GM23338 (cell line): ENCODE measurements around the gene ADGRV1. TPM values are rescaled to one million over a fixed set of nuclear protein-coding genes. Genes with fewer than 3 reads are reported as not detected.

ENCODE experiments used
- ATAC-seq: fragments of 200-7000 bp; cut with Tn5 transposase; 3 replicates; pipeline ENCODE4 v1.9.1; 2020
- DNase-seq: peaks from one replicate; pipeline ENCODE4 v3.0.0-alpha.2; 2015; ENCODE audit warnings: low spot score
- H2AFZ ChIP-seq: fragments of 200-600 bp; sonication (generic); 2 replicates; pipeline ENCODE4 v1.8.0; 2016; ENCODE audit warnings: antibody characterized with exemption, mild to moderate bottlenecking, moderate library complexity
- H3F3A ChIP-seq: fragments of 200-600 bp; sonication (generic); replicated peaks from 2 replicates; pipeline ENCODE4 v1.8.0; 2017; ENCODE audit warnings: antibody characterized with exemption, mixed run types, low read depth
- H3K27ac ChIP-seq: fragments of 200-600 bp; sonication (generic); 2 replicates; pipeline ENCODE4 v1.6.1; 2016; ENCODE audit warnings: low read depth
- H3K27me3 ChIP-seq: fragments of 200-600 bp; sonication (generic); 2 replicates; pipeline ENCODE4 v1.8.0; 2016; ENCODE audit warnings: mild to moderate bottlenecking, mixed run types, moderate library complexity; ENCODE audit not compliant: insufficient read depth
- H3K36me3 ChIP-seq: fragments of 200-600 bp; sonication (generic); 2 replicates; pipeline ENCODE4 v1.8.0; 2016; ENCODE audit warnings: mild to moderate bottlenecking; ENCODE audit not compliant: insufficient read depth
- H3K4me1 ChIP-seq: fragments of 200-600 bp; sonication (generic); 2 replicates; pipeline ENCODE4 v1.8.0; 2016; ENCODE audit warnings: mild to moderate bottlenecking, moderate library complexity; ENCODE audit not compliant: insufficient read depth
- H3K4me2 ChIP-seq: fragments of 200-600 bp; sonication (generic); 2 replicates; pipeline ENCODE4 v1.7.1; 2017; ENCODE audit warnings: mixed run types
- H3K4me3 ChIP-seq: fragments of 200-600 bp; sonication (generic); 2 replicates; pipeline ENCODE4 v1.6.1; 2016; ENCODE audit warnings: mixed run types
- H3K79me2 ChIP-seq: fragments of 200-600 bp; sonication (generic); replicated peaks from 2 replicates; pipeline ENCODE4 v1.8.0; 2017; ENCODE audit warnings: mild to moderate bottlenecking; ENCODE audit not compliant: insufficient read depth
- H3K9me2 ChIP-seq: fragments of 200-600 bp; sonication (generic); 2 replicates; pipeline ENCODE4 v1.8.0; 2017; ENCODE audit not compliant: insufficient read depth
- H4K20me1 ChIP-seq: fragments of 200-600 bp; sonication (generic); replicated peaks from 2 replicates; pipeline ENCODE4 v1.8.0; 2017; ENCODE audit warnings: mild to moderate bottlenecking; ENCODE audit not compliant: insufficient read depth
- H3K27ac Mint-ChIP-seq: 2 replicates; pipeline ENCODE4 v1.8.0; 2020; ENCODE audit warnings: inconsistent platforms, mild to moderate bottlenecking, moderate library complexity, mixed read lengths
- H3K27me3 Mint-ChIP-seq: 3 replicates; pipeline ENCODE4 v1.8.0; 2022; ENCODE audit warnings: low read depth, mild to moderate bottlenecking, moderate library complexity, mixed read lengths, inconsistent platforms; ENCODE audit not compliant: insufficient read depth, poor library complexity
- H3K36me3 Mint-ChIP-seq: 3 replicates; pipeline ENCODE4 v1.8.0; 2021; ENCODE audit warnings: low read depth, mild to moderate bottlenecking, inconsistent platforms, moderate library complexity, mixed read lengths
- H3K4me1 Mint-ChIP-seq: 3 replicates; pipeline ENCODE4 v1.8.0; 2020; ENCODE audit warnings: mild to moderate bottlenecking, inconsistent platforms, mixed read lengths
- H3K4me3 Mint-ChIP-seq: 3 replicates; pipeline ENCODE4 v1.8.0; 2021; ENCODE audit warnings: moderate library complexity, mild to moderate bottlenecking, inconsistent platforms, mixed read lengths
- H3K9me3 Mint-ChIP-seq: 3 replicates; pipeline ENCODE4 v1.8.0; 2020; ENCODE audit warnings: moderate library complexity, mild to moderate bottlenecking, inconsistent platforms, mixed read lengths
- EZH2 ChIP-seq: fragments of 200-600 bp; sonication (generic); IDR thresholded peaks from one replicate; pipeline ENCODE4 v1.8.0; 2017; ENCODE audit warnings: antibody characterized with exemption, mild to moderate bottlenecking, low read depth; ENCODE audit not compliant: unreplicated experiment
- EZH2phosphoT487 ChIP-seq: fragments of 200-600 bp; sonication (generic); IDR thresholded peaks from one replicate; pipeline ENCODE4 v1.8.1; 2018; ENCODE audit warnings: antibody characterized with exemption; ENCODE audit not compliant: unreplicated experiment
- JUNB ChIP-seq: IDR thresholded peaks from one replicate; pipeline ENCODE4 v1.6.1; 2016; ENCODE audit warnings: antibody characterized with exemption; ENCODE audit not compliant: unreplicated experiment
- NANOG ChIP-seq: IDR thresholded peaks from 2 replicates; pipeline ENCODE4 v1.6.1; 2016; ENCODE audit warnings: antibody characterized with exemption, borderline replicate concordance
- POLR2AphosphoS5 ChIP-seq: IDR thresholded peaks from 2 replicates; pipeline ENCODE4 v1.6.1; 2016; ENCODE audit warnings: antibody characterized with exemption, low read depth
- STAT1 ChIP-seq: IDR thresholded peaks from one replicate; pipeline ENCODE4 v1.6.1; 2016; ENCODE audit warnings: antibody characterized with exemption; ENCODE audit not compliant: unreplicated experiment
- ZNF114 ChIP-seq: fragments of 250-450 bp; sonication (Bioruptor Pico); IDR thresholded peaks from 2 replicates; pipeline ENCODE4 v1.5.0; 2020; ENCODE audit warnings: mild to moderate bottlenecking, moderate library complexity
- ZNF462 ChIP-seq: fragments of 250-450 bp; sonication (Bioruptor Pico); IDR thresholded peaks from 2 replicates; pipeline ENCODE4 v1.5.0; 2020; ENCODE audit warnings: mild to moderate bottlenecking, moderate library complexity
- polyA plus RNA-seq: library from polyadenylated mRNA; unstranded; fragments of >200 nt; fragmentation: Nextera tagmentation; extraction: Ambion mirVana; gene quantifications from 2 replicates; pipeline ENCODE4 v1.2.1, GENCODE V29; 2016
- total RNA-seq: library from RNA; depleted of rRNA; stranded (reverse); fragments of >200 nt; shearing (Covaris generic); gene quantifications from 2 replicates; pipeline ENCODE4 v1.2.3, GENCODE V29; 2014
- TF ChIP-seq, protein P1 (sequence below): IDR thresholded peaks from one replicate; pipeline ENCODE4 v1.6.1; 2018; ENCODE audit warnings: antibody characterized with exemption; ENCODE audit not compliant: unreplicated experiment

ADGRV1 gene
- total and polyA plus RNA-seq, 2 experiments from 2014 or later, result 46.1 to 149 TPM

- H4K20me1 ChIP-seq, result no peaks in the 10 kb centered on the region
- no peak for DNase-seq
- peaks cover 22% of the 10 kb centered on the region for H3K4me1 Mint-ChIP-seq
- no peak overlapping the region for H3K27ac Mint-ChIP-seq
- H3K27ac ChIP-seq, result no peak overlapping the region
- H3F3A ChIP-seq, result no peaks in the 10 kb centered on the region
- H2AFZ ChIP-seq, result no peak overlapping the region
- no peaks in the 10 kb centered on the region for H3K9me3 Mint-ChIP-seq
- no peaks in the 10 kb centered on the region for H3K27me3 ChIP-seq
- H3K36me3 Mint-ChIP-seq, result no peaks in the 10 kb centered on the region
- H3K79me2 ChIP-seq, result no peaks in the 10 kb centered on the region
- no peak overlapping the region for H3K4me3 ChIP-seq
- no peaks in the 10 kb centered on the region for H3K36me3 ChIP-seq
- ATAC-seq, result no peak
- H3K9me2 ChIP-seq, result no peaks in the 10 kb centered on the region
- H3K4me1 ChIP-seq, result peaks cover 14% of the 10 kb centered on the region
- H3K4me2 ChIP-seq, result no peak overlapping the region
- no peak for TF ChIP-seq POLR2AphosphoS5
- TF ChIP-seq, protein P1, sequence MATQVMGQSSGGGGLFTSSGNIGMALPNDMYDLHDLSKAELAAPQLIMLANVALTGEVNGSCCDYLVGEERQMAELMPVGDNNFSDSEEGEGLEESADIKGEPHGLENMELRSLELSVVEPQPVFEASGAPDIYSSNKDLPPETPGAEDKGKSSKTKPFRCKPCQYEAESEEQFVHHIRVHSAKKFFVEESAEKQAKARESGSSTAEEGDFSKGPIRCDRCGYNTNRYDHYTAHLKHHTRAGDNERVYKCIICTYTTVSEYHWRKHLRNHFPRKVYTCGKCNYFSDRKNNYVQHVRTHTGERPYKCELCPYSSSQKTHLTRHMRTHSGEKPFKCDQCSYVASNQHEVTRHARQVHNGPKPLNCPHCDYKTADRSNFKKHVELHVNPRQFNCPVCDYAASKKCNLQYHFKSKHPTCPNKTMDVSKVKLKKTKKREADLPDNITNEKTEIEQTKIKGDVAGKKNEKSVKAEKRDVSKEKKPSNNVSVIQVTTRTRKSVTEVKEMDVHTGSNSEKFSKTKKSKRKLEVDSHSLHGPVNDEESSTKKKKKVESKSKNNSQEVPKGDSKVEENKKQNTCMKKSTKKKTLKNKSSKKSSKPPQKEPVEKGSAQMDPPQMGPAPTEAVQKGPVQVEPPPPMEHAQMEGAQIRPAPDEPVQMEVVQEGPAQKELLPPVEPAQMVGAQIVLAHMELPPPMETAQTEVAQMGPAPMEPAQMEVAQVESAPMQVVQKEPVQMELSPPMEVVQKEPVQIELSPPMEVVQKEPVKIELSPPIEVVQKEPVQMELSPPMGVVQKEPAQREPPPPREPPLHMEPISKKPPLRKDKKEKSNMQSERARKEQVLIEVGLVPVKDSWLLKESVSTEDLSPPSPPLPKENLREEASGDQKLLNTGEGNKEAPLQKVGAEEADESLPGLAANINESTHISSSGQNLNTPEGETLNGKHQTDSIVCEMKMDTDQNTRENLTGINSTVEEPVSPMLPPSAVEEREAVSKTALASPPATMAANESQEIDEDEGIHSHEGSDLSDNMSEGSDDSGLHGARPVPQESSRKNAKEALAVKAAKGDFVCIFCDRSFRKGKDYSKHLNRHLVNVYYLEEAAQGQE, result no peak
- H3K4me3 Mint-ChIP-seq, result no peak overlapping the region
- peaks cover 2% of the 10 kb centered on the region for H3K27me3 Mint-ChIP-seq
Observed at GRCh38 chr5:91186101-91186500, 627.5 kb downstream of the ADGRV1 start.

GRCh38 chr5:91187032-91187431 lies 628.4 kb downstream of the ADGRV1 start:
- Histone ChIP-seq H3K79me2 (no peaks in the 10 kb centered on the region), H3K4me2 (no peak overlapping the region), H3K4me1 (peaks cover 14% of the 10 kb centered on the region), H3K9me2 (no peaks in the 10 kb centered on the region), H3K36me3 (no peaks in the 10 kb centered on the region), H2AFZ (no peak overlapping the region), H3F3A (no peaks in the 10 kb centered on the region), H3K4me3 (no peak overlapping the region), H3K27me3 (no peaks in the 10 kb centered on the region), H4K20me1 (no peaks in the 10 kb centered on the region), H3K27ac (no peak overlapping the region)
- ATAC-seq, result no peak
- H3K27me3 Mint-ChIP-seq, result no peaks in the 10 kb centered on the region
- no peak for DNase-seq
- no peaks in the 10 kb centered on the region for H3K36me3 Mint-ChIP-seq
- H3K4me3 Mint-ChIP-seq, result no peak overlapping the region
- no peaks in the 10 kb centered on the region for H3K9me3 Mint-ChIP-seq
- H3K27ac Mint-ChIP-seq, result no peak overlapping the region
- H3K4me1 Mint-ChIP-seq, result peaks cover 22% of the 10 kb centered on the region
- no peak for TF ChIP-seq ZNF462 (CRISPR knock-in tag)
- TF ChIP-seq NANOG, result no peak
- TF ChIP-seq, protein P1, result no peak
- no peak for TF ChIP-seq EZH2phosphoT487
- TF ChIP-seq ZNF114 (CRISPR knock-in tag), result no peak
- no peak for TF ChIP-seq EZH2
- TF ChIP-seq JUNB, result no peak
- TF ChIP-seq STAT1, result no peak
